WTC11 (cell line): Measurements from ENCODE around the gene CDHR5. TPM values are rescaled to one million over a fixed set of nuclear protein-coding genes. Genes with fewer than 3 reads are reported as not detected.

ENCODE experiments used
- ATAC-seq: fragments of 200-7000 bp; cut with Tn5 transposase; 2 replicates; pipeline ENCODE4 v1.10.0; 2021; ENCODE audit warnings: mild to moderate bottlenecking, moderate library complexity
- CTCF ChIA-PET: fragments of 300-600 bp; sonication (Branson Sonifier 250); formaldehyde crosslinking; loops from one replicate; lab custom pipeline; 2021; ENCODE audit warnings: antibody characterized with exemption; lab: Charles Lee
- POLR2A ChIA-PET: fragments of 350-600 bp; sonication (Branson Sonifier 250); formaldehyde crosslinking; loops from one replicate; lab custom pipeline; 2021; ENCODE audit warnings: antibody characterized with exemption; lab: Charles Lee
- DNase-seq: peaks from one replicate; pipeline ENCODE4 v3.0.0; 2021; ENCODE audit warnings: low spot score
- H3K27ac Mint-ChIP-seq: 2 replicates; pipeline ENCODE4 v1.8.0; 2021; ENCODE audit warnings: mixed read lengths
- H3K27me3 Mint-ChIP-seq: 2 replicates; pipeline ENCODE4 v1.8.0; 2021; ENCODE audit warnings: low read depth, mild to moderate bottlenecking, moderate library complexity, mixed read lengths
- H3K36me3 Mint-ChIP-seq: 2 replicates; pipeline ENCODE4 v1.8.0; 2021; ENCODE audit warnings: mixed read lengths
- H3K4me1 Mint-ChIP-seq: 2 replicates; pipeline ENCODE4 v1.8.0; 2022; ENCODE audit warnings: mixed read lengths
- H3K4me3 Mint-ChIP-seq: 2 replicates; pipeline ENCODE4 v1.8.0; 2021; ENCODE audit warnings: mild to moderate bottlenecking, moderate library complexity, mixed read lengths
- H3K9me3 Mint-ChIP-seq: 2 replicates; pipeline ENCODE4 v1.8.0; 2021; ENCODE audit warnings: mixed read lengths
- CBFB ChIP-seq: sonication (generic); formaldehyde crosslinking; IDR thresholded peaks from 2 replicates; pipeline ENCODE4 v1.8.1; 2022; ENCODE audit warnings: mild to moderate bottlenecking, low read depth, missing genetic modification reagents
- CREB1 ChIP-seq: sonication (generic); formaldehyde crosslinking; IDR thresholded peaks from 2 replicates; pipeline ENCODE4 v1.8.0; 2023; ENCODE audit warnings: mild to moderate bottlenecking, missing genetic modification reagents
- CTCF ChIP-seq: fragments of 200-600 bp; IDR thresholded peaks from 2 replicates; pipeline ENCODE4 v1.8.0; 2022; ENCODE audit warnings: antibody characterized with exemption
- EMX1 ChIP-seq: fragments of 250-450 bp; sonication (Bioruptor Pico); IDR thresholded peaks from 2 replicates; pipeline ENCODE4 v1.8.0; 2021; ENCODE audit warnings: mild to moderate bottlenecking
- ESRRA ChIP-seq: sonication (generic); formaldehyde crosslinking; IDR thresholded peaks from 2 replicates; pipeline ENCODE4 v1.8.1; 2022; ENCODE audit warnings: mild to moderate bottlenecking, missing genetic modification reagents, borderline replicate concordance
- FOXK1 ChIP-seq: sonication (generic); formaldehyde crosslinking; IDR thresholded peaks from 2 replicates; pipeline ENCODE4 v1.8.0; 2022; ENCODE audit warnings: mild to moderate bottlenecking, moderate library complexity, missing genetic modification reagents
- GRHL2 ChIP-seq: fragments of 250-450 bp; sonication (Bioruptor Pico); IDR thresholded peaks from 2 replicates; pipeline ENCODE4 v1.8.0; 2022; ENCODE audit warnings: mild to moderate bottlenecking, moderate library complexity; ENCODE audit not compliant: insufficient replicate concordance, severe bottlenecking
- GTF2I ChIP-seq: fragments of 250-450 bp; sonication (Bioruptor Pico); conservative IDR thresholded peaks from 2 replicates; pipeline ENCODE4 v1.4.0; 2021; ENCODE audit warnings: mild to moderate bottlenecking
- IRF2 ChIP-seq: sonication (generic); formaldehyde crosslinking; IDR thresholded peaks from 2 replicates; pipeline ENCODE4 v1.8.0; 2022; ENCODE audit warnings: low read depth, missing genetic modification reagents, borderline replicate concordance
- NFYB ChIP-seq: sonication (generic); formaldehyde crosslinking; conservative IDR thresholded peaks from 2 replicates; pipeline ENCODE4 v1.8.0; 2022; ENCODE audit warnings: low read depth, missing genetic modification reagents
- NR1H2 ChIP-seq: sonication (generic); formaldehyde crosslinking; IDR thresholded peaks from 2 replicates; pipeline ENCODE4 v1.9.0; 2021; ENCODE audit warnings: mild to moderate bottlenecking, moderate library complexity, missing genetic modification reagents
- NR2C2 ChIP-seq: sonication (generic); formaldehyde crosslinking; IDR thresholded peaks from 2 replicates; pipeline ENCODE4 v1.8.0; 2022; ENCODE audit warnings: mild to moderate bottlenecking, missing genetic modification reagents
- NR3C1 ChIP-seq: sonication (generic); formaldehyde crosslinking; conservative IDR thresholded peaks from 2 replicates; pipeline ENCODE4 v1.8.1; 2023; ENCODE audit warnings: low read depth, mild to moderate bottlenecking, missing genetic modification reagents
- PREB ChIP-seq: sonication (generic); formaldehyde crosslinking; IDR thresholded peaks from 2 replicates; pipeline ENCODE4 v1.8.1; 2022; ENCODE audit warnings: mild to moderate bottlenecking, missing genetic modification reagents, moderate library complexity, borderline replicate concordance
- PRRX2 ChIP-seq: fragments of 250-450 bp; sonication (Bioruptor Pico); IDR thresholded peaks from 2 replicates; pipeline ENCODE4 v1.8.0; 2021; ENCODE audit warnings: mild to moderate bottlenecking
- SMAD4 ChIP-seq: sonication (generic); formaldehyde crosslinking; IDR thresholded peaks from 2 replicates; pipeline ENCODE4 v1.8.0; 2022; ENCODE audit warnings: mild to moderate bottlenecking, missing genetic modification reagents
- STAT6 ChIP-seq: sonication (generic); formaldehyde crosslinking; conservative IDR thresholded peaks from 2 replicates; pipeline ENCODE4 v1.8.1; 2023; ENCODE audit warnings: mild to moderate bottlenecking, low read depth, missing genetic modification reagents, moderate library complexity
- TEAD1 ChIP-seq: sonication (generic); formaldehyde crosslinking; IDR thresholded peaks from 2 replicates; pipeline ENCODE4 v1.8.0; 2022; ENCODE audit warnings: mild to moderate bottlenecking, missing genetic modification reagents
- TP53 ChIP-seq: sonication (generic); formaldehyde crosslinking; IDR thresholded peaks from 2 replicates; pipeline ENCODE4 v1.8.1; 2023; ENCODE audit warnings: mild to moderate bottlenecking, missing genetic modification reagents
- ZNF121 ChIP-seq: sonication (generic); formaldehyde crosslinking; IDR thresholded peaks from 2 replicates; pipeline ENCODE4 v1.8.0; 2023; ENCODE audit warnings: missing genetic modification reagents
- ZNF416 ChIP-seq: fragments of 250-450 bp; sonication (Bioruptor Pico); IDR thresholded peaks from 2 replicates; pipeline ENCODE4 v1.9.0; 2021; ENCODE audit warnings: mild to moderate bottlenecking, inconsistent platforms
- ZNF423 ChIP-seq: fragments of 250-450 bp; sonication (Bioruptor Pico); IDR thresholded peaks from 2 replicates; pipeline ENCODE4 v2.1.2; 2022; ENCODE audit warnings: mild to moderate bottlenecking, moderate library complexity
- ZNF671 ChIP-seq: fragments of 250-450 bp; sonication (Bioruptor Pico); IDR thresholded peaks from 2 replicates; pipeline ENCODE4 v1.8.0; 2021; ENCODE audit warnings: mild to moderate bottlenecking
- total RNA-seq: library from RNA; stranded (reverse); gene quantifications from 3 replicates; pipeline ENCODE4 v1.2.3, GENCODE V29; 2021
- TF ChIP-seq, protein P1 (sequence below): fragments of 250-450 bp; sonication (Bioruptor Pico); IDR thresholded peaks from 2 replicates; pipeline ENCODE4 v1.8.0; 2021; ENCODE audit warnings: mild to moderate bottlenecking
- TF ChIP-seq, protein P2 (sequence below): sonication (generic); formaldehyde crosslinking; IDR thresholded peaks from 2 replicates; pipeline ENCODE4 v1.8.1; 2023; ENCODE audit warnings: mild to moderate bottlenecking, missing genetic modification reagents, borderline replicate concordance

The CDHR5 gene
- total RNA-seq, 1 experiment from 2014 or later, result 0.26 TPM

DNA sequence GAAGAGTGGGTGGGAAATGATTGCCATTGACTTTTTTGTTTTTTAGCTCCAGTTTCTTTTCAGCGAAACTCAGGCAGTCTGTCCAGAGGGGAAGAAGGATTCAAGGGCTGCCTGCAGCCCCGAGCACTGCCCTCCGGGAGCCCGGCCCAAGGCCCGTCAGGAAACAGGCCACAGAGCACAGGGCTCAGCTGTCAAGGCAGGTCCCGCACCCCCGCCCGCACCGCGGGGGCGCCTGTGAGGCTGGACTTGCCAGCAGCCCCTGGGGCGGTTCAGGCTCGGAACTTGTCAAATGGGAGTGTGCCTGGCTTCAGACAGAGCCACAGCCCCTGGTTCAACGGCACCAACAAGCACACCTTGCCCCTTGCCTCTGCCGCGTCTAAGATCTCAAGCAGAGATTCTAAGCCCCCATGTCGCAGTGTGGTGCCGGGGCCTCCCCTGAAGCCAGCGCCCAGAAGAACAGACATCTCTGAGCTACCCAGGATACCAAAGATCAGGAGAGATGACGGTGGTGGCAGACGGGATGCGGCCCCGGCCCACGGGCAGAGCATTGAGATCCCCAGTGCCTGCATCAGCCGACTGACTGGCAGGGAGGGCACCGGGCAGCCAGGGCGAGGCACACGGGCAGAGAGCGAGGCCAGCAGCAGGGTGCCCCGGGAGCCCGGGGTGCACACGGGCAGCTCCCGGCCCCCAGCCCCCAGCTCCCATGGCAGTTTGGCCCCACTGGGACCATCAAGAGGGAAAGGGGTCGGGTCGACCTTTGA, 17.6 kb downstream of the CDHR5 start:
- Mint-ChIP-seq H3K4me1 (0 out of 2 replicates have a peak, but pooled peaks cover 1% of the 10 kb centered on the region), H3K9me3 (no peaks in the 10 kb centered on the region), H3K4me3 (no peak overlapping the region), H3K27me3 (no peaks in the 10 kb centered on the region), H3K36me3 (peaks cover 40% of the 10 kb centered on the region), H3K27ac (no peak overlapping the region; the same call in 1 of the 2 replicates)
- DNase-seq (no peak), ATAC-seq (no peak)
- POLR2A ChIA-PET, result no interaction called here
- CTCF ChIA-PET, result interaction anchor here (1.0 kb wide), 1 partner anchor 51 kb away, joined by 3 read pairs; no protein-coding TSS in a partner anchor
- TF ChIP-seq ZNF416 (CRISPR knock-in tag) (no peak), CTCF (no peak), EMX1 (CRISPR knock-in tag) (no peak), PREB (no peak), NR3C1 (CRISPR knock-in tag) (no peak), NR2C2 (no peak), CREB1 (CRISPR knock-in tag) (no peak), NR1H2 (no peak), ZNF121 (CRISPR knock-in tag) (no peak), ESRRA (CRISPR knock-in tag) (no peak), IRF2 (CRISPR knock-in tag) (no peak), ZNF671 (CRISPR knock-in tag) (no peak), GRHL2 (CRISPR knock-in tag) (no peak), NFYB (CRISPR knock-in tag) (no peak), ZNF423 (CRISPR knock-in tag) (no peak)
- TF ChIP-seq, protein P1, sequence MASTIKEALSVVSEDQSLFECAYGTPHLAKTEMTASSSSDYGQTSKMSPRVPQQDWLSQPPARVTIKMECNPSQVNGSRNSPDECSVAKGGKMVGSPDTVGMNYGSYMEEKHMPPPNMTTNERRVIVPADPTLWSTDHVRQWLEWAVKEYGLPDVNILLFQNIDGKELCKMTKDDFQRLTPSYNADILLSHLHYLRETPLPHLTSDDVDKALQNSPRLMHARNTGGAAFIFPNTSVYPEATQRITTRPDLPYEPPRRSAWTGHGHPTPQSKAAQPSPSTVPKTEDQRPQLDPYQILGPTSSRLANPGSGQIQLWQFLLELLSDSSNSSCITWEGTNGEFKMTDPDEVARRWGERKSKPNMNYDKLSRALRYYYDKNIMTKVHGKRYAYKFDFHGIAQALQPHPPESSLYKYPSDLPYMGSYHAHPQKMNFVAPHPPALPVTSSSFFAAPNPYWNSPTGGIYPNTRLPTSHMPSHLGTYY, result no peak

DNA sequence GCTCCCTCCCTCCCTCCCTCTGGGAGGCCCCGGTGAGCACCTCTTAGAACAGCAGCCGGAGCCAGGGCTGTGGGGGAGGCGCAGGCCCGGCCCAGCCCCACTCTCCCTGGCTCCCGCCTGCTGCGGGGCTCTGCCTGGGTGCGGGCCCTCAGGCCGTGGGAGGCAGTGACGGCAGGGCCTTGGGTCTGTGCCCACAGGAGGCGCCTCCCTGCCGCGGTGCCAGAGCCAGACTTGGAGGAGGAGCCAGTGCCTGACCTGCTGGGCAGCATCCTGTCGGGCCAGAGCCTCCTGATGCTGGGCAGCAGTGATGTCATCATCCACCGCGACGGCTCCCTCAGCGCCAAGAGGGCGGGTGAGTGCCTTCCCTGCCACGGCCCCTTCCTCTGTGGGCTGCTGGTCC, 18.5 kb downstream of the CDHR5 start:
- DNase-seq, result no peak
- ChIA-PET POLR2A (no interaction called here), CTCF (interaction anchor here (0.8 to 1.1 kb wide), 2 partner anchors 35 to 57 kb away, joined by 3 read pairs; no protein-coding TSS in a partner anchor)
- H3K36me3 Mint-ChIP-seq, result peaks cover 46% of the 10 kb centered on the region
- ATAC-seq, result no peak
- H3K4me1 Mint-ChIP-seq, result no peaks in the 10 kb centered on the region
- H3K27me3 Mint-ChIP-seq, result no peaks in the 10 kb centered on the region
- H3K27ac Mint-ChIP-seq, result no peak overlapping the region
- H3K4me3 Mint-ChIP-seq, result no peak overlapping the region
- no peaks in the 10 kb centered on the region for H3K9me3 Mint-ChIP-seq
- TF ChIP-seq STAT6 (CRISPR knock-in tag) (no peak), CBFB (CRISPR knock-in tag) (no peak), PRRX2 (no peak), GTF2I (CRISPR knock-in tag) (no peak), TP53 (CRISPR knock-in tag) (no peak), FOXK1 (CRISPR knock-in tag) (no peak), TEAD1 (CRISPR knock-in tag) (no peak), SMAD4 (CRISPR knock-in tag) (no peak)
- TF ChIP-seq, protein P2, sequence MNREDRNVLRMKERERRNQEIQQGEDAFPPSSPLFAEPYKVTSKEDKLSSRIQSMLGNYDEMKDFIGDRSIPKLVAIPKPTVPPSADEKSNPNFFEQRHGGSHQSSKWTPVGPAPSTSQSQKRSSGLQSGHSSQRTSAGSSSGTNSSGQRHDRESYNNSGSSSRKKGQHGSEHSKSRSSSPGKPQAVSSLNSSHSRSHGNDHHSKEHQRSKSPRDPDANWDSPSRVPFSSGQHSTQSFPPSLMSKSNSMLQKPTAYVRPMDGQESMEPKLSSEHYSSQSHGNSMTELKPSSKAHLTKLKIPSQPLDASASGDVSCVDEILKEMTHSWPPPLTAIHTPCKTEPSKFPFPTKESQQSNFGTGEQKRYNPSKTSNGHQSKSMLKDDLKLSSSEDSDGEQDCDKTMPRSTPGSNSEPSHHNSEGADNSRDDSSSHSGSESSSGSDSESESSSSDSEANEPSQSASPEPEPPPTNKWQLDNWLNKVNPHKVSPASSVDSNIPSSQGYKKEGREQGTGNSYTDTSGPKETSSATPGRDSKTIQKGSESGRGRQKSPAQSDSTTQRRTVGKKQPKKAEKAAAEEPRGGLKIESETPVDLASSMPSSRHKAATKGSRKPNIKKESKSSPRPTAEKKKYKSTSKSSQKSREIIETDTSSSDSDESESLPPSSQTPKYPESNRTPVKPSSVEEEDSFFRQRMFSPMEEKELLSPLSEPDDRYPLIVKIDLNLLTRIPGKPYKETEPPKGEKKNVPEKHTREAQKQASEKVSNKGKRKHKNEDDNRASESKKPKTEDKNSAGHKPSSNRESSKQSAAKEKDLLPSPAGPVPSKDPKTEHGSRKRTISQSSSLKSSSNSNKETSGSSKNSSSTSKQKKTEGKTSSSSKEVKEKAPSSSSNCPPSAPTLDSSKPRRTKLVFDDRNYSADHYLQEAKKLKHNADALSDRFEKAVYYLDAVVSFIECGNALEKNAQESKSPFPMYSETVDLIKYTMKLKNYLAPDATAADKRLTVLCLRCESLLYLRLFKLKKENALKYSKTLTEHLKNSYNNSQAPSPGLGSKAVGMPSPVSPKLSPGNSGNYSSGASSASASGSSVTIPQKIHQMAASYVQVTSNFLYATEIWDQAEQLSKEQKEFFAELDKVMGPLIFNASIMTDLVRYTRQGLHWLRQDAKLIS (CRISPR knock-in tag), result no peak
- TF ChIP-seq, protein P1, result no peak
